Ovary (tissue), 3 donors: Measurements from ENCODE around the gene DAPK3.

Experiments
- CTCF ChIP-seq, 3 donors: fragments of 450-650 bp in 2 of 3; fragments of 200-600 bp in 1 of 3; IDR thresholded peaks; one replicate each; pipeline versions ENCODE4 v1.5.1 to v1.8.0; 2016 to 2022; ENCODE audit warnings: antibody characterized with exemption in 3 of 3, mild to moderate bottlenecking in 1 of 3
- EP300 ChIP-seq: sonication (generic); formaldehyde crosslinking; IDR thresholded peaks from one replicate; pipeline ENCODE4 v1.6.1; 2017; ENCODE audit warnings: antibody characterized with exemption
- donor health status: DM: no; HTN: no; CAD: no.

DNA sequence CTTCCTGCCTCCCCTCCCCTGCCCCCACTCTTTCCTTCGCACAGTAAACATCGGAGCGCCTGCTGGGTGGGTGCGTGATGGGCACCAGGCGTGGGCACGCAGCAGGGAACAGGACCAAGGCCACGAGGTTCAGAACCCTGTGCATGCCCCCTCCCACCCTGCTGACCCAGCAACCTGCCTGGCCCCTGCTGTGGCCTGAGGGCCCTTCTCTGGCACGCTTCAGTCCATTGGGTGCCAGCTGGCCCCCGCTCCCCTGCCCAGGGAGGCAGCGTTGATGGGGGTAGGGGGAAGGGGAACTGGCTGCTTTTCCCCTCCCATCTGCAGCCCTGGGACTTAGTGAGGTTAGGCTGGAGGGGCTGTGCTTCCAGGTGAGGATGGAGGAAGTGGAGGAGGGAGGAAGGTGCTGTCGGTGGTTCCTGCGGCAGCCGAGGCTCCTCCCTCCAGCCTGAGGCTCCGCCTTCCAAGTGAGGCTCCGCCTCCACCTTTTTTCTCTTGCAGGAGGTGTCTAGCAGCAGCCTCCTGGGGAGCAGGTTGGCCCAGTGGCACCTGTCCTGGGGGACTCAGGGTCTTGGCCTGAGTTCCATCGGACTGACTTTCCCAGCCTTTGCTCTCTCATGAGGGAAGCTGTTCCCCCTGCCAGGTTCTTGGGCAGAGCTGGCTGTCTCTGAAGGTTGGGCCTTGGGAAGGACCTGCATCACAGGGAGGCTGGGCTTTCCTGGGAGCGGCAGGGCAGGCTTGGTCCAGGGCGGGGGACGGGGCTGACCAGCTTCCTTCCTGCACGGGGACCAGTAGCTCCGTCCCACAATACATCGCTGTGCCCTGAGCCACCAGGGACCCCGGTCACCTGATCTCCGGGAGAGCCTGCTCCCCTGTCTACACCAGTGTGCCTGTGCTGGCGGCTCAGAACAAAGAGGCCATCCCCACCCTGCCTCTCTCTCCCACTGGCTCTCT, 43.9 kb upstream of the DAPK3 start:
- no peak for TF ChIP-seq CTCF (IDR thresholded peaks at IDR 0.05)
- no peak for TF ChIP-seq EP300
